Cerebellar nuclear complex (tissue), 1 donor: ENCODE data around the gene NDUFB7.

Experiments used
- DNase-seq, 2 experiments: peaks; one replicate each; lab custom pipeline; 2025; lab: John Stamatoyannopoulos, UW

NDUFB7 gene

GRCh38 chr19:14520543-14520942, 51.3 kb downstream of the NDUFB7 start:
- DNase-seq, result no peak

DNA sequence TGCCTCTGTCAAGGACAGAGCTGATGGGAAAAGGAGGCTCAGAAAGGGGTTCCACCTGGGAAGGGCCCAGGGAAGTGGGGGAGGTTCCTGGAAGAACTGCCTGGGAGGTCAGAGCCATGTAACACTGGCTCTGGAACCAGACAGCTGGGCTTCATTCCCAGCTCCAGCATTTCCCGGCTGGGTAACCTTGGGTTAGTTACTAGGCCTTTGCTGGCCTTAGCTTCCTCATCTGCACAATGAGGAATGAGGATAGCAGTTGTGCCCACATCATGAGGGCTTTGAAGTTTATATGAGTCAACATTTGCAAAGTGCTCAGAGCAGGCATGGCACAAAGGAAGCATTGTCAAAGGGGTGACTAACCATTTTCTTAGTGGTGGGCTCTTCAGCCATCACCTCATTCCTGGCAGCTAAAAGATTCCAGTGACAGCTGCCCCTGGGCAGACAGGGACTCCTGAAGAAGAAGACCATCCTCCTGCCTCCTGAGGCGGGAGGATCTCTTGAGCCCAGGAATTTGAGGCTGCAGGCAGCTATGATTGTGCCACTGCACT, 51.9 kb downstream of the NDUFB7 start:
- DNase-seq, result no peak

GRCh38 chr19:14519245-14519859, 52.5 kb downstream of the NDUFB7 start:
- no peak for DNase-seq

DNA sequence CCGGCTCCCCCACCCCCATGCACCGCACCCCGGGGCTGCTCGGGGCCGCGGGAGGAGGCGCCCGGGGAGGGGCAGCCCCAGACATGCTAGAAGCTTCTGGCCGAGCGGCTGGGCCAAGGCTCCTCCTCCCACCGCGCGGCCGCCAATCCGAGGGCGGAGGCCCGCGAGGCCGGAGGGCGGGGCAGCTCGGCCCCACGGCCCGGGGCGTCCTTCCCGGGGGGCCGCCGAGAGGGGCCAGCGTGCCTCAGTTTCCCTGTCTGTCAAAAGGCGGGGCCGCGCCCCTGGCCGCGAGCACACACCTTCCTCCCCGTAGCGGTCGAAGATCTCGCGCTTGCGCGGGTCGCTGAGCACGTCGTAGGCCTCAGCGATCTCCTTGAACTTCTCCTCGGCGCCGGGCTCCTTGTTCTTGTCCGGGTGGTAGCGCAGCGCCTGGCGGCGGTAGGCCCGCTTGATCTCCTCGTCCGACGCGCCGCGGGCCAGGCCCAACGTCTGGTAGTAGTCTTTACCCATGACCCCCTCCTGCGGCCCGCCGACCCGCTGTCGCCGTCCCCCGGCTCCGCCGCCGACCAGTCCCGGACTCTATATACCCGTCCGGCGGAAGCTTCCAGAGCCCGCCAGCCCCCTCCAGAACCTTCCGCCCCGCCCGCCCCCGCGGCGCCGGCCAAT, 53.9 kb downstream of the NDUFB7 start, which contains the start of gene DNAJB1:
Gene DNAJB1 (minus strand): TSS at position 558 of the 666 bp plus-strand sequence. CDS start 48 bp downstream, at position 510.
- DNase-seq, result peak in 1 of 2 experiments; percentile 21

- DNase-seq, result no peak
Measured at GRCh38 chr19:14517446-14517839, 54.4 kb downstream of the NDUFB7 start.

GRCh38 chr19:14516746-14517438, 55.0 kb downstream of the NDUFB7 start:
- DNase-seq, result no peak
